Measurements from ENCODE around the gene PDILT. TPM values are rescaled to one million over a fixed set of nuclear protein-coding genes. Genes with fewer than 3 reads are reported as not detected.

The PDILT gene
- total and polyA plus RNA-seq, 9 donors: not detected

DNA sequence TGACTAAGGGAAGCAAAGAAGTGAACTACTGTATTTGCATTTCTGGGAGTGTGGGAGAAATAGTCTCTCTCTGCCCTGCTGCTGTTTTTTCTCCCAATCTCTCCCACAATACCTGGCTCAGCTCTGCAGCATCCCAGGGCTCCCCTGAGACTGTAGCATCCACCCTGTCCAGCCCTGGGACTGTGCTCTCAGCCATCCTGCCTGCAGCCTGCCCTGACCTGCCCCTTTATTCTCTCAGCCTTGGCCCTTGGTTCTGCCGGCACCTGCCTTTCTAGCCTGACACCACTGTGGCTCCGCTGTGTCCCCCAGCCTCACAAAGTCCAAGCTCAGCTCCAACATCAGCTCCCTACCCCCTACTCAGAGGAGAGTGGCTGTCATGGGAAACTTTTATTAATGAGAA, 1.9 kb downstream of the PDILT start:
- intact Hi-C loops (cut with DNase I): no loop called here
- H3K27ac ChIP-seq: no peak overlapping the region
- H3K9me3 ChIP-seq: no peaks in the 10 kb centered on the region
- no peaks in the 10 kb centered on the region for H3K27me3 ChIP-seq
- WGBS, 3 donors: 81 to 91% (median 87%) methylated on average over 2 of the region's 2 CpGs
- H3K36me3 ChIP-seq: no peaks in the 10 kb centered on the region
- H3K4me1 ChIP-seq (ENCODE audit: insufficient read depth): no peaks in the 10 kb centered on the region
- TF ChIP-seq EP300 (IDR thresholded peaks at IDR 0.05): no peak
- no peak overlapping the region for H3K4me3 ChIP-seq
- DNase-seq: no peak

DNA sequence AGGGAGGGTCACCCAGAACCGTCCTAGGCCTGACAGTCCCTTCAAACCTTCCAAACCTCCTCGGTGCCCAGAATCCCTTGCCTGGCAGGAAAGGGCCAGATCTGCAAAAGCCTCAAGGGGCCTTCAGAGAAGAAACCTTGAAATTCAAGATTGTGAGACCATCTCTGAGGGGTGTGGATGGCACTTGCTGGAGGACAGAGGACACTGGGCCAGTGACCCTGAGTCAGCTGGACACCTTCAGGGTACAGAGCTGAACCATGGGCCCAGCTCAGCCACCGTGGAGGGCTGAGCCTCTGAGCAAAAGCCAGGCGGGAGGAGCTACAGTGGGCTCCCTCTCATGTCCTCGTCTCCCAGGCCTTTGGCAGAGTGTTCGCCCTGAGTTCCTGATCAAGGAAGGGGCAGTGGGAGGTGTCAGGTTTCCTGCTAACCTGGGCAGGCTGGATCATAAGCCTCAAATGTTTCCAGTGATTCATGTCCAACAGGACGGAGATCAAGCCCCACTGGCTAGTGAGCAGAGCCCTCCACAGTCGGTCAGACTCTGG, 3.0 kb downstream of the PDILT start:
- 72 to 76% (median 74%) methylated on average over 8 of the region's 8 CpGs for WGBS, 3 donors
- H3K4me3 ChIP-seq: no peak overlapping the region

DNA sequence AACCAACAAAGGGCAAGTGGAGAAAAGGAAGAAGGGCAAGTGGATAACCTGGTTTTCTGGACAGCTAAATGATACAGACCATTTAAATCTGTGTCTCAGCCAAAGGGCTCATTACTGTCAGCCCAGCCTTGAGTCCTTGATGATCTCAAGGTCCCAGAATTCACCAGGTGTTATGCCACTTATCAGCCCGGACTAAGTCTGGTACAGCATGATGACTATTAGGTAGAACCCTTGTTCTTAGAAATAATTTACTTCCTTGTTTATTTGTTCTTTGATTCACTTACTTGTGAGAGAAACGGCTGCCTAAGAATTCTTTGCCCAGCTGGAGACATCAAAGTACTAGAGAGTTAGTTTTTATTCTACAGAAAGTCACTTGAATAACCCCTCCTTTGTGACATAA, 3.5 kb downstream of the PDILT start:
- Histone ChIP-seq H3K9me3 (no peaks in the 10 kb centered on the region), H3K36me3 (no peaks in the 10 kb centered on the region), H3K27me3 (no peaks in the 10 kb centered on the region), H3K4me3 (no peak overlapping the region), H3K4me1 (ENCODE audit: insufficient read depth) (no peaks in the 10 kb centered on the region), H3K27ac (no peak overlapping the region)
- intact Hi-C loops (cut with DNase I): no loop called here
- 31 to 39% (median 34%) methylated on average over 2 of the region's 2 CpGs for WGBS, 3 donors
- DNase-seq: no peak
- TF ChIP-seq, protein P1, sequence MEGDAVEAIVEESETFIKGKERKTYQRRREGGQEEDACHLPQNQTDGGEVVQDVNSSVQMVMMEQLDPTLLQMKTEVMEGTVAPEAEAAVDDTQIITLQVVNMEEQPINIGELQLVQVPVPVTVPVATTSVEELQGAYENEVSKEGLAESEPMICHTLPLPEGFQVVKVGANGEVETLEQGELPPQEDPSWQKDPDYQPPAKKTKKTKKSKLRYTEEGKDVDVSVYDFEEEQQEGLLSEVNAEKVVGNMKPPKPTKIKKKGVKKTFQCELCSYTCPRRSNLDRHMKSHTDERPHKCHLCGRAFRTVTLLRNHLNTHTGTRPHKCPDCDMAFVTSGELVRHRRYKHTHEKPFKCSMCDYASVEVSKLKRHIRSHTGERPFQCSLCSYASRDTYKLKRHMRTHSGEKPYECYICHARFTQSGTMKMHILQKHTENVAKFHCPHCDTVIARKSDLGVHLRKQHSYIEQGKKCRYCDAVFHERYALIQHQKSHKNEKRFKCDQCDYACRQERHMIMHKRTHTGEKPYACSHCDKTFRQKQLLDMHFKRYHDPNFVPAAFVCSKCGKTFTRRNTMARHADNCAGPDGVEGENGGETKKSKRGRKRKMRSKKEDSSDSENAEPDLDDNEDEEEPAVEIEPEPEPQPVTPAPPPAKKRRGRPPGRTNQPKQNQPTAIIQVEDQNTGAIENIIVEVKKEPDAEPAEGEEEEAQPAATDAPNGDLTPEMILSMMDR (IDR thresholded peaks at IDR 0.05): no peak
- TF ChIP-seq EP300 (IDR thresholded peaks at IDR 0.05): no peak
- TF ChIP-seq POLR2A (IDR thresholded peaks at IDR 0.05): no peak

More for the DNA sequence above, 3.0 kb downstream of the PDILT start:
- no peaks in the 10 kb centered on the region for H3K4me1 ChIP-seq (ENCODE audit: insufficient read depth)
- H3K36me3 ChIP-seq: no peaks in the 10 kb centered on the region
- no peaks in the 10 kb centered on the region for H3K27me3 ChIP-seq
- TF ChIP-seq, protein P1 (IDR thresholded peaks at IDR 0.05): no peak
- TF ChIP-seq EP300 (IDR thresholded peaks at IDR 0.05) (no peak), POLR2A (IDR thresholded peaks at IDR 0.05) (no peak)
- no peaks in the 10 kb centered on the region for H3K9me3 ChIP-seq
- no peak for DNase-seq
- H3K27ac ChIP-seq: no peak overlapping the region
- intact Hi-C loops (cut with DNase I): no loop called here

DNA sequence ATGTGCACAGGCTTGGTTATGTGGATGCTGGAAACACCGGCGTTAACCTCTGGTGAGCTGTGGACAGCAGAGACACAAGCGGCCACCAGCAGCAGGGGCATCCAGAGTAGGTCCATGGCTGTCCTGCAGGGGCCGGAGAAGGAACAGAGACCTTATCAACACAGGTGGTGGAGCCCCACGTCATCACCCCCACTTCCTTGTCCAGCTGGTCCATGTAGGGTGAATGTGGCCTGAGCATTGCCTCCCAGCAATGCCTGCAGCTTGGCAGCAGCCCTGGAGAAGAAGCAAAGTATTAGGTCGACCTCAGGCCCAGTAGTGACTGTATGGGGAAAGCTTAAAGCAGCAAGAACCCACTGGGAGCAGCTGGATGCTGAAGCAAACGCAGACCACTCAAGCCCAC, 5.4 kb downstream of the PDILT start:
- TF ChIP-seq, protein P1 (IDR thresholded peaks at IDR 0.05): no peak
- no peak for TF ChIP-seq EP300 (IDR thresholded peaks at IDR 0.05)
- TF ChIP-seq POLR2A (IDR thresholded peaks at IDR 0.05): no peak
- no peaks in the 10 kb centered on the region for H3K36me3 ChIP-seq
- H3K27ac ChIP-seq: no peak overlapping the region
- H3K4me1 ChIP-seq (ENCODE audit: insufficient read depth): peaks cover 2% of the 10 kb centered on the region
- no peak for DNase-seq
- 58 to 75% (median 64%) methylated on average over 6 to 7 of the region's 7 CpGs for WGBS, 3 donors
- no peaks in the 10 kb centered on the region for H3K9me3 ChIP-seq
- H3K27me3 ChIP-seq: no peaks in the 10 kb centered on the region
- no peak overlapping the region for H3K4me3 ChIP-seq
- intact Hi-C loops (cut with DNase I): no loop called here

DNA sequence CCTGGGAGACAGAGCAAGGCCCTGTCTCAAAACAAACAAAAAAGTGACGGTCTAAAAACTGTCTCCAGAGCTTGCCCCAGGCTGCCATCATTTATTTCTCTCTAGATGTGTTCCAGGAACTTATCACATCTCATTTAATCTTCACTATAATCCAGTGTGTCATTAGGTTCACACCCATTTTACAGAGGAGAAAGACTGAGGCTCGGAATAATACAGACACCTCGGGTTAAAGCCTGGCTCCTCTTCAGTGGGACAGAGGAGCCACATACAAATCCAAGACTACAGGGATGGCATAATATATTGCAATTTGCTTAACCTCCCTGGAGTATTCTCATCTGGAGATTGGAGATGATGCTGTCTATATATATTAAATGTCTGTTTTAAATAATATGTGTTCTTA, 5.9 kb downstream of the PDILT start:
- DNase-seq: no peak
- no peaks in the 10 kb centered on the region for H3K9me3 ChIP-seq
- TF ChIP-seq, protein P1 (IDR thresholded peaks at IDR 0.05): no peak
- TF ChIP-seq POLR2A (IDR thresholded peaks at IDR 0.05) (no peak), EP300 (IDR thresholded peaks at IDR 0.05) (no peak)
- peaks cover 3% of the 10 kb centered on the region for H3K4me1 ChIP-seq (ENCODE audit: insufficient read depth)
- H3K27ac ChIP-seq: no peak overlapping the region
- H3K4me3 ChIP-seq: no peak overlapping the region
- intact Hi-C loops (cut with DNase I): no loop called here
- WGBS, 3 donors: 88 to 96% (median 91%) methylated on average over 3 of the region's 3 CpGs
- H3K27me3 ChIP-seq: no peaks in the 10 kb centered on the region
- H3K36me3 ChIP-seq: no peaks in the 10 kb centered on the region
